Measurements from ENCODE around the gene NME7. TPM values are rescaled to one million over a fixed set of nuclear protein-coding genes. Genes with fewer than 3 reads are reported as not detected.

The NME7 gene
- total and polyA plus RNA-seq, 2 experiments from 2014 or later: 39.1 to 48.5 TPM

DNA sequence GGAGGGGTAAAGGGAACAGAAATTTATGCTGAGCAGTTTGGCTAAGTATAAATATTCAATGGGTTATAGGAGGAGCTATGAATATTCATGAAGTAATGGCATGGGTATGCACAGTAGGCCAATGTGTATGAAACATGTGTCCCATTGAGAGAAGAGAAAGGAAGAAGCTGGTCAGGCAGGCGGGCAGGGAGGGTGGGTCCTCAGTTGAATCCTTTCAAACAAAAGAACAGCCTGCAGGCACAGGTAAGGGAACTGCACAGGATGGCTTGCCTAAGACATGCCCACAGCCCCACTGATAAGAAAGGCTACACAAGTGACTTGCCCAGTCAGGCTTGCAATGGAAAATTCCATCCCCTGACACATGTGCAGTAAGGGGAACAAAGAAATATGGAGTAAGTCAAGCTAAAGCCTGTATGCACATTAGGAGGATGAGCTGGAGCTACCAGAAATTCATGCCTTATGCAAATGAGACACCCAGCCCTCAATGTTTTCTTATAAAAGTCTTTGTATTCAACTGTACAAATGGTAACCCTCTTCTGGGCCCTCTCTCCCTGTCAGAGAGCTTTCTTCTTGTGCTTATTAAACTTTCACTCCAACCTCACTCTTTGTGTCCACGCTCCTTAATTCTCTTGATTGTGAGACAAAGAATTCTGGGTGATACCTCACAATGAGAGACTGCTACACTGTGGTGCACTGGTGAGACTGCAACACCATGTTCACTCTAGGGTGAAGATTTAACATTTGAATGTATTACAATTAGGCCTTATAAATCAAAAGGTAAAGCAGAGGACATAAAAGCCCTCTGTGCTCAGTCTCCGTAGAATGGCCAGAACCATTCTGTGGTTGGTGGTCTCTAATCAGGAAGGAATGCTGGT lies 164.6 kb downstream of the NME7 start (continued):
- TF ChIP-seq, protein P1, sequence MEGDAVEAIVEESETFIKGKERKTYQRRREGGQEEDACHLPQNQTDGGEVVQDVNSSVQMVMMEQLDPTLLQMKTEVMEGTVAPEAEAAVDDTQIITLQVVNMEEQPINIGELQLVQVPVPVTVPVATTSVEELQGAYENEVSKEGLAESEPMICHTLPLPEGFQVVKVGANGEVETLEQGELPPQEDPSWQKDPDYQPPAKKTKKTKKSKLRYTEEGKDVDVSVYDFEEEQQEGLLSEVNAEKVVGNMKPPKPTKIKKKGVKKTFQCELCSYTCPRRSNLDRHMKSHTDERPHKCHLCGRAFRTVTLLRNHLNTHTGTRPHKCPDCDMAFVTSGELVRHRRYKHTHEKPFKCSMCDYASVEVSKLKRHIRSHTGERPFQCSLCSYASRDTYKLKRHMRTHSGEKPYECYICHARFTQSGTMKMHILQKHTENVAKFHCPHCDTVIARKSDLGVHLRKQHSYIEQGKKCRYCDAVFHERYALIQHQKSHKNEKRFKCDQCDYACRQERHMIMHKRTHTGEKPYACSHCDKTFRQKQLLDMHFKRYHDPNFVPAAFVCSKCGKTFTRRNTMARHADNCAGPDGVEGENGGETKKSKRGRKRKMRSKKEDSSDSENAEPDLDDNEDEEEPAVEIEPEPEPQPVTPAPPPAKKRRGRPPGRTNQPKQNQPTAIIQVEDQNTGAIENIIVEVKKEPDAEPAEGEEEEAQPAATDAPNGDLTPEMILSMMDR (conservative IDR thresholded peaks at IDR 0.05; ENCODE audit: low read depth in 2 of 2): no peak
- TF ChIP-seq STAT1 (IDR thresholded peaks at IDR 0.05; ENCODE audit: unreplicated experiment): no peak
- TF ChIP-seq ZNF331 (CRISPR knock-in tag; IDR thresholded peaks at IDR 0.05; ENCODE audit: low read depth): no peak
- TF ChIP-seq NANOG (IDR thresholded peaks at IDR 0.05; ENCODE audit: borderline replicate concordance): no peak
- TF ChIP-seq EZH2 (IDR thresholded peaks at IDR 0.05; ENCODE audit: low read depth, unreplicated experiment): no peak

DNA sequence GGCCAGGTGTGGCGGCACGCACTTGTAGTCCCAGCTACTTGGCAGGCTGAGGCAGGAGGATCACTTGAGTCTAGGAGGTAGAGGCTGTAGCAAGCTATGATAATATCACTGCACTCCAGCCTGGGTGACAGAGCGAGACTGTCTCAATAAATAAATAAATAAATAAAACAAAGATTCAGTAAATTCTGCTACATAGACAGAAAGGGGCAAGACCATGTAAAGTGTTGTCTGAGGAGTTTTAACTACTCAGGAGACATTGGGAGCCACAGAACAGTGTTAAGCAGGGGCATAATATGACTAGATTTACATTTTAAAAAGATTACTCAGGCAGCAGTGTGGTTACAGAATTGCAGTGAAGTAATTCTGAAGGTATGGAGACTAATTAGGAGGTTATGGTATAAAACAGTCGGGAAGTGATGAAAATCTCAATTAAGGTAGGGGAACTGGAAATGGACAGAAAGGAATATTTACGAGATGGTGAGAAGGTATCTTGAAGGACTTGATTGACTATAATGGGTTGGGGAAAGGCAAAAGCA lies 166.4 kb downstream of the NME7 start:
- no peak overlapping the region for H3K4me3 Mint-ChIP-seq
- H3K27ac Mint-ChIP-seq: no peak overlapping the region
- H3K27ac ChIP-seq (ENCODE audit: low read depth): no peak overlapping the region
- H3K4me3 ChIP-seq: no peak overlapping the region
- H3K79me2 ChIP-seq (replicated peaks; ENCODE audit: insufficient read depth): no peaks in the 10 kb centered on the region
- no peaks in the 10 kb centered on the region for H3K27me3 ChIP-seq (ENCODE audit: insufficient read depth)
- H3K36me3 Mint-ChIP-seq (ENCODE audit: low read depth): peaks cover 3% of the 10 kb centered on the region; the same call in 1 of the 3 replicates
- DNase-seq (ENCODE audit: low spot score): no peak
- H3K4me1 ChIP-seq (ENCODE audit: insufficient read depth): no peaks in the 10 kb centered on the region; the same call in 1 of the 2 replicates
- no peaks in the 10 kb centered on the region for H3K27me3 Mint-ChIP-seq (ENCODE audit: insufficient read depth, low read depth, poor library complexity)
- ATAC-seq: no peak
- H3K9me3 Mint-ChIP-seq: peaks cover 8% of the 10 kb centered on the region; the same call in 2 of the 3 replicates
- peaks cover 9% of the 10 kb centered on the region; the same call in 1 of the 2 replicates for H3K9me2 ChIP-seq (ENCODE audit: insufficient read depth)
- no peaks in the 10 kb centered on the region for H3K36me3 ChIP-seq (ENCODE audit: insufficient read depth)
- TF ChIP-seq EZH2phosphoT487 (IDR thresholded peaks at IDR 0.05; ENCODE audit: unreplicated experiment) (no peak), NANOG (IDR thresholded peaks at IDR 0.05; ENCODE audit: borderline replicate concordance) (no peak), EZH2 (IDR thresholded peaks at IDR 0.05; ENCODE audit: low read depth, unreplicated experiment) (no peak), JUNB (IDR thresholded peaks at IDR 0.05; ENCODE audit: unreplicated experiment) (no peak), POLR2AphosphoS5 (IDR thresholded peaks at IDR 0.05; ENCODE audit: low read depth) (no peak), STAT1 (IDR thresholded peaks at IDR 0.05; ENCODE audit: unreplicated experiment) (no peak)
- TF ChIP-seq, protein P1 (conservative IDR thresholded peaks at IDR 0.05; ENCODE audit: low read depth in 2 of 2): no peak
- H4K20me1 ChIP-seq (replicated peaks; ENCODE audit: insufficient read depth): no peaks in the 10 kb centered on the region
- H3F3A ChIP-seq (replicated peaks; ENCODE audit: low read depth): no peaks in the 10 kb centered on the region
- H3K4me1 Mint-ChIP-seq: peaks cover 13% of the 10 kb centered on the region
- H3K4me2 ChIP-seq: no peak overlapping the region
- H2AFZ ChIP-seq: no peak overlapping the region
